HG03103 (cell line): ENCODE results near the gene SLC25A4.

Source experiments
- ATAC-seq: cut with Tn5 transposase; IDR thresholded peaks from one replicate; pipeline ENCODE4 v1.9.1; 2021; ENCODE audit warnings: low read depth; ENCODE audit not compliant: unreplicated experiment

SLC25A4 gene

DNA sequence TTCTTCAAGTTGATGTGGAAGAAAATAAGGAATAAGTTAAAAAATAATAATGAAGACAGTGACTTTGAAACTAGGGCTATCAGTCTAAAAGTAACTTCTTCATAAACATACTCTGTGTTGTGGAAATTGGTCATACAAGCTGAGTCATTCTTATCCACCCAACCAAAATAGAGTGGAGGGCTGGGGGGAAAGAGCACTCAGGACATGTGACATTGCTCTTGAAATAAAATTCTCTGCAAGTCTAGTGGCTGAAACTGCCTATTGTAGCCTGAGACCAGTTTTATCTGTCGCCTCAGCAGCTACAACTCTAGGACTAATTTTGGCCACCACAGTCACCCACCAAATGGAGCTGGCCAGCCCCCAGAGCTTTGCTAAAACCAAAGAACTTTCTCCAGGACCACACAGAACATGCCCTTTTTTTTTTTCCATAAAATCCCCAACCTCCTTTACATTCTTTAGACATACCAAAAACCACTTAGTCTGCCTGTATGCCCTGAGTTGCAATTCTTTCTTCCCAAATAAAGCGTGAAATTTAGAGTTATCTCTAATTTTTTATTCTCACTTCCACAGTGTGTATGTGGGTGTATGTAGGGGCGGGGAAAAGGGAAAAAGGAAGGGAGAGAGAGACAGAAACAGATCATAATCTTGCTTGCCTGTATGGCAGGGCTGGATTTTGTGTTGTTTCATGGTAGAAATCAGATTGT lies 23.0 kb upstream of the SLC25A4 start:
- ATAC-seq, result no peak

- no peak for ATAC-seq
Measured at GRCh38 chr4:185120631-185120946, 22.5 kb upstream of the SLC25A4 start.

- ATAC-seq, result peak; percentile 55
Measured at GRCh38 chr4:185122681-185123345, 20.3 kb upstream of the SLC25A4 start.

DNA sequence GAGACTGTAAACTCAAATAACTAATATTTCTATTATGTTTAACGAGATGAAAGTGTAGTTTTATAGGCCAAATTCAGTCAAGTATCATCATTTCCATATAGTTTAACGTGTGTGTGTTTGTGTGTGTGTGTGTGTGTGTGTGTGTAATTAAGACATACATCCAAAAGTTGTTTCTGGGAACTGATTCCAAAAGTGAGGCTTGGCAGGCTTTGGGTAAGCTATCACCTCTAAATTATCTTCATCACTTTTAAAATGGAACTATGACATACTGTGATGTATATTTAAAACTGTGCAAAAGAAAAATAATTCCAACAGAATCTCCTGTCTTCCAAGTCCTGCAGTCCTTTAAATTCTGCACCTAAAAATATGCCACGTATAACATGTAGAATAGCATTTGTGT lies 19.1 kb upstream of the SLC25A4 start:
- ATAC-seq, result no peak

GRCh38 chr4:185127021-185127925 lies 15.8 kb upstream of the SLC25A4 start:
- no peak for ATAC-seq

DNA sequence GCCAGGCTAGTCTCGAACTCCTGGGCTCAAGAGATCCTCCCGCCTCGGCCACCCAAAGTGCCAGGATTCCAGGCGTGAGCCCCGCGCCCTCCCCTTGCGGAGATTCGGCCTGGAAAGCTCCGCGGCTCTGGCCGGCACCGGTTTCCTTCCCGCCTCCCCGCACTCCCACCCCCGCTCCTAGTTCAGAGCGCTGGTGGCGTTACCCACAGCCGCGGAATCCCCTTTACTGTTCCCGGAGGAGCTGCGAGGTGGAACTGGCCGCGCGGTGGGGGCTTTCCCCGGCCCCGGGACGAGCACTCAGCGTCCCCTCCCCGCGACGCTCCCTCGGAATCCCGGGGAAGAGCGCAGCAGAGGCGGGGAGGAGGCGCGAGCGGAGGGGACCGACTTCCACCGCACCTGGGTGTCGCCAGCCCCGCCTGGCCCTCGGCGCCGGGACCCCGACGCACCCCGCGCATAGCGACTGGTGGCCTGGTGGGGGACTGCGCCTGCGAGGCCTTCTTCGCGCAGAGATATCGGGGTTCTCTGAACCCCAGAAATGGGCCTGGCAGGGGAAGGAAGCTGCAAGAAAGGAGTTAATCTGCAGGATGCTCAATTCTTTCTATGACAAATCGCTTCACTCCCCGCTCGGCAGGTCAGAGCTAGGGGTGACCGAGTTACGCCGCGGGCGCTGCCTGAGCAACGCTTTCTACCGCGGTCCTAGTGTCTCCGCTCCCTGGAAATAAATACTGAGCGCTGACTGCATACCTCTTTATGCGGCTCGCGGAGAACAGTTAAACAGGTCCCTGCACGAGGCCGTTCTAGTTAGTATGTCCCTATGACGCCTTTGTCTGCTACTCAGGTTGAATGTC lies 14.6 kb upstream of the SLC25A4 start:
- ATAC-seq, result no peak

- ATAC-seq, result peak; percentile 65
Measured at GRCh38 chr4:185134307-185134869, 8.7 kb upstream of the SLC25A4 start.

DNA sequence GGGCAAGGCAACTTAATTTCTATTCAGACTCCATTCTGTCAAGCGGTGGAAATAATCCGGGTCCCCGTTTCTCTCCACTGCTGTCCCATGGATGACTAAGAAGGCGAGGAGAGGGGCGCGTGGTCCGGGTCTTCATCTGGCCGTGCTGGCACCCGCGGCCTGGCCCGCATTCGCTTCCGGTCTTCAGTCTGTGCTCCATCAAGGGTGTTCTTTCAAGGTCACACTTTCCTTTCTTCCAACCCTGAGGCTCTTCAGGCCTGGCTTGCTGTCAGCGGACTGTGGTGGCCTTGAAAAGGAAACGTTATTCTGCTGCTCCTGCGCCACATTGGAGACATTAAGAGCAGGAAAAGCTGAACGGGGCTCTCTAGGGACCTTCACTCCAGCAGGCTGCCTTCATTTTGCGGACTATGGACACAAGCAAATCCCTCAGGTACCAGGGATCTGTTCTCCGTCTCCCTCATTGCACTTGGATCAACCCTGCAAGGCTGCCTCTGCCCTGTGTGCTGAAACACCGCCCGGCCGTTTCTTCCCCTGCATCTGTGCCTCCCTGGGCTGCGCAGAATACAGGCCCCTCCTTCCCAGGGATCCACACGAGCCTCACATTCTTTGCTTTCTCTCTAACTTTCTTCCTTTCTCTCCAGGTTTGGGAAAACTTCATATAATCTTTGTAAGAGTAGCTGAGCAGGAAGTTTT lies 5.7 kb upstream of the SLC25A4 start:
- no peak for ATAC-seq

DNA sequence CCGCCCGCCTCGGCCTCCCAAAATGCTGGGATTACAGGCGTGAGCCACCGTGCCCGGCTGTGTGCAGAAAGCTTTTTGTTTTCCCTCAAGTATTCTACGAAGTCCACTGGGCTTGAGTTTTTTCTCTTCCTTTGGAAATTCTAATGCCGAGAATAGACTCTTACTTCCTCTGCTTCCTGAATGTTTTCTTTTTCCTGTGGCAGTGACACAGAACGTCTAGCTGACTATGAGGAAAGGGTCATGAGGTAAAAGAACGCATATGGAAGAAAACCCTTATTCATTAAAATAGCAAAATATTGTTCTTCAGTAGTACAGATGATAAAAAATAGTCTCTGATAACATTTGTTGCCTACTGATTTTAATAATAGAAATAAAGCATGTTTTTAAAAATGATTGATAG lies 4.9 kb upstream of the SLC25A4 start:
- no peak for ATAC-seq

GRCh38 chr4:185139736-185140135 lies 3.3 kb upstream of the SLC25A4 start:
- ATAC-seq, result no peak

DNA sequence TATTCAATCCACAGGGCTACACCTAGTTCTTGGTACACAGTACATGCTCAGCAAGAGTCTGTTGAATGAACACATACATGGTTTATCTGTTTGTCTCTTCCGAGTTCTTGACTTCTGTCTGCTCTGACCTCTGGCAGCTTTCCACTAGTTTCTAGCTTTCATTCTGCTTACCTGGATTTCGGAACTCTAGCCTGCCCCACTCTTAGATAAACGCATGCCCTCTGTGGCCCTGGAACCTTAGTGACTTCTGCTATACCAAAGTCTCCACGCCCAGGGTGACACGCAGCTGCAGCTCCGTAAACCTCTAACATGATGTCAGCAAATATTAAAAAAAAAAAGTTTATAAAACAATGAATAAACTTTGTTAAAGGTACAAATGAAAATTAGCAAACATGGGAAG lies 1.3 kb upstream of the SLC25A4 start:
- ATAC-seq, result no peak

GRCh38 chr4:185142564-185142911 lies 528 bp upstream of the SLC25A4 start:
- peak; percentile 18 for ATAC-seq

DNA sequence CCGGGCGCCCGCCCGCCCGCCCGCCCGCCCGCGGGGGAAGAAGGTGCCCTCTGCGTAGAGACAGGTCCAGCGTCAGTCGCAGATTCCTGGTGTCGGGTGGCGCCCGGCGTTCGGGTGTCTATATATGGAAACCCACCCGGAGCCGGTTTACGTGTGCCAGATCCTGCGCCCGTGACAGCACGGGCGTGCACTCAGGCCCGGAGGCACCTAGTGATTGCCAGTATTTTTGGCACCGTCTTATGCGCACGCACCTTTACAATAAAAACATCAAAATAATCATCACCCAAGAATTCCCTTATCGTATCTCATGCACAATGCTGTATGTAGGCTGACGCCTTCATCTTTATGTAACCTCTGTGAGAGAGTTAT lies 519 bp downstream of the SLC25A4 start:
- peak; percentile 12 for ATAC-seq

GRCh38 chr4:185144601-185145240 lies 1.7 kb downstream of the SLC25A4 start:
- no peak for ATAC-seq

DNA sequence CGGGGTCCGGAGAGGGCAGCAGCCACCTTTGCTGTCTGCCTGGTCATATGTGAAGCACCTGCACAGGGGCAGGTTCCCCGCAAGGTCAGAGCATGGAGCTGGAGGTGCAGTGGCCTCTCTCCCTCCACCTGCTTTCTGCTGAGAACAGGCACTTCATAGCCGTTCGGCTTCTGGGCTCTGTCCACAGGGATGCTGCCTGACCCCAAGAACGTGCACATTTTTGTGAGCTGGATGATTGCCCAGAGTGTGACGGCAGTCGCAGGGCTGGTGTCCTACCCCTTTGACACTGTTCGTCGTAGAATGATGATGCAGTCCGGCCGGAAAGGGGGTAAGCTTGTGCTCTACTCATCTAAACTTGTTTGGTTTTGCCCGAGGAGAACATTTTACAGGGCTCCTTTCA lies 2.5 kb downstream of the SLC25A4 start:
- ATAC-seq, result no peak

- no peak for ATAC-seq
Measured at GRCh38 chr4:185149392-185149791, 6.3 kb downstream of the SLC25A4 start.

- no peak for ATAC-seq
Measured at GRCh38 chr4:185151296-185151695, 8.2 kb downstream of the SLC25A4 start.

DNA sequence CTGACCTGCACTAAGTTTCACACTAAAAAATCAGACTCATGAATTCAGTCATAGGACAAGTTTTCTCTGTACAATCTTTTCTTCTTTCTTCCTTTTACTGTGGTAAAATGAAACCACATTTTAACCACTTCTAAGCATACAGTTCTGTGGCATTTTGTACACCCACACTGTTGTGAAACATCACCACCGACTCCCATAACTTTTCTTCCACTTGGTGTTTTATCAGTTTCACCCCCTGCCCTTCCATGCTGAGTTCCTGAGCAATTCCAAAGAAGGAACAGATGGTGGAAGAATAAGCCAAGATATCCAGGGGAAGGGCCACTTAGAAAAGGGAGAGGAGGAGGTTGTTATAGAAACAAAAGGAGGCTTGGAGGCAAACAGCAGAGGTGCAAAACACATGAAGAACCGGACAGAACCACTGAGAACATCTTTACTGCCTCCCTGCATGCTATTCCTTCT lies 22.6 kb downstream of the SLC25A4 start:
- peak; percentile 96 for ATAC-seq

DNA sequence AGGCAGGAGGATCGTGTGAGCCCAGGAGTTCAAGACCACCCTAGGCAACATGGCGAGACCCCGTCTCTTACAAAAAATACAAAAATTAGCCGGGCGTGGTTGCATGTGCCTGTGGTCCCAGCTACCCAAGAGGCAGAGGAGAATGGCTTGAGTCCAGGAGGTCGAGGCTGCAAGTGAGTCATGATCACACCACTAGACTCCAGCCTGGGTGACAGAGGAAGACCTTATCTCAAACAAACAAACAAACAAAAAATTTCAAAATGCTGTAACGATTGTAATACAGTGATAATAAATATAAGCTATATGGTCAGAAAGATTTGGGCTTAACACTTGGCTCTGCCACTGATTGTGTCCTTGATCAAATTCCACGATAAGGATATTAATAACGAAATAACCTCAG lies 24.2 kb downstream of the SLC25A4 start:
- ATAC-seq, result no peak
